GM12864 (cell line): ENCODE data around the gene CCT6B.
"Not testable (repeated sequence)": the region's sequence is repeated elsewhere in the genome, so short reads cannot be mapped to it uniquely, and the experiment has no call there.

Experiments used
- DNase-seq: peaks from one replicate; pipeline ENCODE4 v3.0.0-alpha.2; 2011; ENCODE audit warnings: low read depth
- H3K4me3 ChIP-seq: 2 replicates; pipeline ENCODE4 v1.5.1; 2011; ENCODE audit warnings: mild to moderate bottlenecking, low read depth, low read length, control low read depth
- TF ChIP-seq, protein P1 (sequence below): IDR thresholded peaks from 2 replicates; pipeline ENCODE4 v1.5.1; 2011; ENCODE audit warnings: low read depth, mild to moderate bottlenecking, moderate library complexity, low read length, control low read depth, inconsistent platforms; ENCODE audit errors: missing control alignments

Gene CCT6B

DNA sequence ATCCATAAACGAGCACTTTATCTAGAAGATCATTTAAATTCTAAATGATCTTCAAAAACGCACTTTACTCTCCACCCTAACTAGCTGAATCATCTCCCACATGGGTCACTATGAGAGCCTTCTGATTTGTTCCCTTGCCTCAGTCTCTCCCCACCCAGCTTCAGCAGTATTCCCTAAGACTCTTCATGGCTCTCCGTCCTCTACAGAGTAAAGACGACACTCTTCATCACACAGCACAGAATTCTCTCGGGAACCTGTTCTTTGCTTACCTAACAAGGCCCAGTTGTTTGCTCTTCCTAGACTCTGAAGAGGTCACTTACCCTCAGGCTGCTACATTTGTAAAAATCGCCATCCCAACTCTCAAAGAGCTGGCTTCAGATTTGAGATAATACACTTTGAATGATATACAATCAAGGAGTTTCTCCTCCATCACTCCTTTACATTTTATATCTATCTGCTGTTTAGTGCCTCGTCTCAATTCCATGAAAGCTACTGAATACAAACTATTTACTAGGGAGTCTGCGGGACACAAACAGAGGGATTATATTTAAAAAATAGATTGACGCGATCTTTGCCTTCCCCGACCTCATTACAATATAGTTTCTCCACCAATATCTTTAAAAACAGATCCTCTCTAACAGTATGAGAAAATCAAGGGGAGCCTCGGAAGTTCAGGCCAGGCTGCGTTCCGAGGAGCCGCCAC is 18.5 kb upstream of the CCT6B start:
- TF ChIP-seq, protein P1, sequence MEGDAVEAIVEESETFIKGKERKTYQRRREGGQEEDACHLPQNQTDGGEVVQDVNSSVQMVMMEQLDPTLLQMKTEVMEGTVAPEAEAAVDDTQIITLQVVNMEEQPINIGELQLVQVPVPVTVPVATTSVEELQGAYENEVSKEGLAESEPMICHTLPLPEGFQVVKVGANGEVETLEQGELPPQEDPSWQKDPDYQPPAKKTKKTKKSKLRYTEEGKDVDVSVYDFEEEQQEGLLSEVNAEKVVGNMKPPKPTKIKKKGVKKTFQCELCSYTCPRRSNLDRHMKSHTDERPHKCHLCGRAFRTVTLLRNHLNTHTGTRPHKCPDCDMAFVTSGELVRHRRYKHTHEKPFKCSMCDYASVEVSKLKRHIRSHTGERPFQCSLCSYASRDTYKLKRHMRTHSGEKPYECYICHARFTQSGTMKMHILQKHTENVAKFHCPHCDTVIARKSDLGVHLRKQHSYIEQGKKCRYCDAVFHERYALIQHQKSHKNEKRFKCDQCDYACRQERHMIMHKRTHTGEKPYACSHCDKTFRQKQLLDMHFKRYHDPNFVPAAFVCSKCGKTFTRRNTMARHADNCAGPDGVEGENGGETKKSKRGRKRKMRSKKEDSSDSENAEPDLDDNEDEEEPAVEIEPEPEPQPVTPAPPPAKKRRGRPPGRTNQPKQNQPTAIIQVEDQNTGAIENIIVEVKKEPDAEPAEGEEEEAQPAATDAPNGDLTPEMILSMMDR: no peak
- H3K4me3 ChIP-seq: peak overlapping the region; percentile 79
- DNase-seq: no peak

DNA sequence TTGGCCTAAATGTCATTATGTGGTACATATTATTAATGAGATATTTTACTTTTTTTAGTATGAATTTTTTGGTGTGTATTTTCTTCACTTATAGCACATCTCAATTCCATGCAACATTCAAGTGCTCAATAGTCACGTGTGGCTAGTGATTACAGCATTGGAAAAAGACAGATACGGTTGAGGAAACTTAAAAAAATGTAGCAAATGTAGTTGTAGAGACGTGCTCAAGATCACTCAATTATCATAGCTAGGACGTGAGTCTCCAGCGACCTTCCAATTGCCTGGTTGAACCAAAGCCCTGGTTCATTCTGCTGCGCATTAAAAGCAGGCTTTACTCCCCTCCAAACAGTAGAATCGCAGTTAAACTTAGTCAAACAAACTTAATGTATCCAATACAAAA is 17.9 kb upstream of the CCT6B start:
- DNase-seq: no peak
- TF ChIP-seq, protein P1: no peak
- no peak overlapping the region for H3K4me3 ChIP-seq

DNA sequence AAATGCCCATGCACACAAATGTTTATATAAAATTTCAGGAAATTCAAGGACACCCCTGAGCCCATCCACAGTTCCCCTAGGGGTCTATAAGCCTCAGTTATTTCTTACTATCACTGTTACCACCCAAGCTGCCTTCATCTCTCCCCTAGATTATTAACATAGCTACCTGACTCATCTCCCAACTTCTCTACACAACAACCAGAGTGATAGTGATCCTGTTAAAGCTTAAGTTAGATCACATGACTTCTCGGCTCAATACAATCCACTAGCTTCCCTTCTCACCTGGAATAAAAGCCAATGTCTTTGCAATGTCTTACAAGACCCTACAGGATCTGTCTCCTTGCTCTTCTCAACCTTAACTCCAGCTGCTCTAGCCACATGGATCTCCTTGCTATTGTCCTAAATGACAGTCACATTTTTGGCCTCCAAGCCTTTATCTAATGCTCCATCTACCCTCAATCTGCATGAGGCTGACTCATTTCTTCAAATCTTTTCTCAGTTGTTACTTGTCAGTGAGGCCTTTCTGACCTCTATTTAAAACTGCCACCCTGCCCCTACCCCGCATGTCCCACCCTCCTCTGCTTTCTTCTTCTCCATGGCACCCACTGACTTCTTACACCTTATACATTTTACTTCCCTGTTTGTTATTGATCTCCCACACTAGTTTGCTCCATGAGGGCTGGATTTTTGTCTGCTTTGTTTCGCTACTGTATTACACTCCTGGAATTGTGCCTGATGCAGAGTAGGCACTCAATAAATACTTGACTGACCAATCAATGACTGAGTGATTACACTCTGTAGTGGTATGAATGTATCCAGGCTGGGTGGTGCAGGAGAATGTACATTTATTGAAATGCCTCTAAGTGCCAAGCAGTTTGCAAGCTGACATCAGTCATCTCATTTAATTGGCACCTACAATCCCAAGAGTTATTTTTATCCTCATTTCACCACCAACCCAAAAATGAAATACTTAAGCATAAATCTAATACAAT is 13.8 kb upstream of the CCT6B start:
- no peak overlapping the region for H3K4me3 ChIP-seq
- TF ChIP-seq, protein P1: no peak
- DNase-seq: no peak

DNA sequence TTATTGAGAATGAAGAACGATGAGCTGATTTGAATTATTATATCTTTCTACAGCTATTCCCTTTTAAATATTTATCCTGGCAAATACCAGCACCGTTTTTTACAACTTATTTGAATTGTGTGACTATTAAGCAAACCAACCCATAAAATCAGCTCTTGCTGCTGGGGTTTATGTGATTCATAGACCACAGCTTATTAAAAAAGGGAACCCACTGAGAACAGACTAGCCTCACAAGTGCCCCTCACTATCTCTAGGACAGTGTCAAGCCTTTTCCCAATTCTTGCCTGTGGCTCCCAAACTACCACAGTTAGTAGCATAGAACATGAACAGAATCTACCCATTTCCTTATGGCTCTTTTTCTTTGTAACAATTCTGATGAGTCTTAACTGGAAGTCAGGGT is 12.9 kb upstream of the CCT6B start:
- H3K4me3 ChIP-seq: no peak overlapping the region
- TF ChIP-seq, protein P1: no peak
- DNase-seq: no peak

DNA sequence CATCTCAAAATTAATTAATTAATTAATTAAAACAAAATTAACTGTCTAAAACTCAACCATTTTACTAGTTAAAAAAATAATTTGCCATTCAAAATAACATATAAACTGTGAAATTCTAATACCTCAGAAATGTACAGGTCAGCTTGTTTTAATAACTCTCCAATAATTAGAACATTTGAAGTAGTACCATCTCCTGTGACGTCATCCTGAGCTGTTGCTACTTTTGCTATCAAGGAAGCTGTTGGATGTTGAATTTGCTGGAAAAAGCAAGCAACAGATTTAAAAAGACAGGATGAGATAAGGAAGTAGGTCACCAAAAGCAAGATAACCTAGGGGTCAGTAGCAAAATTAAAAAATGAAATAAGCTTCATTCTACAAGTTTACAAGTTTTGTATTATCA is 2.8 kb downstream of the CCT6B start:
- no peak overlapping the region for H3K4me3 ChIP-seq
- TF ChIP-seq, protein P1: no peak
- no peak for DNase-seq

DNA sequence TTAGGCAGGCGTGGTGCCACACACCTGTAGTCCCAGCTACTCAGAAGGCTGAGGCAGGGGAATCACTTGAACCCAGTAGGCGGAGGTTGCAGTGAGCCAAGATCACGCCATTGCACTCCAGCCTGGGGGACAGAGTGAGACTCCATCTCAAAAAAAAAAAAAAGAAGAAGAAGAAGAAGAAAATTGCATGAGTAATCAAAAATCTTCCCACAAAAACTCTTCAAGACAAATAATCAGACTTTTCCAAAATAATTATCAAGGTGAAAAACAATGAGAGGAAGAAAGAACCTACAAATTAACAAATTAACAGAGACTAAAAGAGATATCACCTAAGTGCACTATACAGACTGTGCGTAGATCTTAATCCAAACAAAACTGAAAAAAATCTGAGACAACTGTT is 10.5 kb downstream of the CCT6B start:
- not testable (repeated sequence) for DNase-seq, H3K4me3 ChIP-seq

DNA sequence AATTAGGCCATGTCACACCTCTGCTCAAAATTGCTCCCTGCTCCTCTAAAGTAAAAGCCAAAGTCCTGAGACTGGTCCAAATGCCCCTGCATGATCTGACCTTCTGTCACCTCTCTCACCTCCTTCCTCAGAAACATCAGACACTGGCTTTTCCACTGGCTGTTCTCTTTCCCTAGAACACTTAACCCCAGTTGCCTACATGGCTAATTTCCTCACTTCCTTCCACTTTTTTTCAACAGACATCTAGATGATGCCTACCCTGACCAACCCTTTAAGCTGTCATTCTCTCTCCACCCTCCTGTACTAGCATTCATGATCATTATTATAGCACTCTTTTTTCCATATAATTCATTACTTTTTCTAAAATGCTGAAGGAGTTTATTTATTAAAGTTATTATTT is 31.0 kb downstream of the CCT6B start:
- TF ChIP-seq, protein P1: no peak
- no peak for DNase-seq

More for the DNA sequence above, 31.0 kb downstream of the CCT6B start:
- H3K4me3 ChIP-seq: no peak overlapping the region
